GM06990 (cell line): ENCODE results near the gene CACNA1C.

Source experiments
- DNase-seq: peaks from one replicate; pipeline ENCODE4 v3.0.0-alpha.2; 2011; ENCODE audit not compliant: insufficient read length; ENCODE audit errors: extremely low read depth
- H3K27me3 ChIP-seq: replicated peaks from 2 replicates; pipeline ENCODE4 v1.6.0; 2011; ENCODE audit warnings: low read length; ENCODE audit not compliant: control insufficient read depth, insufficient read depth
- H3K36me3 ChIP-seq: 2 replicates; pipeline ENCODE4 v1.5.1; 2011; ENCODE audit warnings: low read length; ENCODE audit not compliant: control insufficient read depth, insufficient read depth
- H3K4me3 ChIP-seq: replicated peaks from 2 replicates; pipeline ENCODE4 v1.5.1; 2011; ENCODE audit warnings: low read depth, mild to moderate bottlenecking, control low read depth, low read length
- CTCF ChIP-seq: IDR thresholded peaks from 2 replicates; pipeline ENCODE4 v1.5.1; 2011; ENCODE audit warnings: low read length, control low read depth, mild to moderate bottlenecking, inconsistent platforms; ENCODE audit not compliant: insufficient read depth, poor library complexity, severe bottlenecking

Gene CACNA1C

GRCh38 chr12:2431810-2432209 is 379.0 kb downstream of the CACNA1C start:
- no peak for TF ChIP-seq CTCF
- DNase-seq: no peak
- no peak overlapping the region for H3K4me3 ChIP-seq
- peaks cover 3% of the 10 kb centered on the region for H3K27me3 ChIP-seq
- H3K36me3 ChIP-seq: no peaks in the 10 kb centered on the region

GRCh38 chr12:2432856-2433255 is 380.1 kb downstream of the CACNA1C start:
- Histone ChIP-seq H3K27me3 (peaks cover 3% of the 10 kb centered on the region), H3K4me3 (no peak overlapping the region), H3K36me3 (no peaks in the 10 kb centered on the region)
- TF ChIP-seq CTCF: no peak
- no peak for DNase-seq

- no peak for DNase-seq
- no peak for TF ChIP-seq CTCF
- Histone ChIP-seq H3K36me3 (no peaks in the 10 kb centered on the region), H3K4me3 (no peak overlapping the region), H3K27me3 (peaks cover 2% of the 10 kb centered on the region; the same call in 1 of the 2 replicates)
Measured at GRCh38 chr12:2435511-2435910, 382.7 kb downstream of the CACNA1C start.

GRCh38 chr12:2439332-2440100 is 386.7 kb downstream of the CACNA1C start:
- Histone ChIP-seq H3K27me3 (peaks cover 4% of the 10 kb centered on the region), H3K4me3 (no peak overlapping the region), H3K36me3 (no peaks in the 10 kb centered on the region)
- TF ChIP-seq CTCF: no peak
- DNase-seq: no peak

GRCh38 chr12:2443776-2444175 is 391.0 kb downstream of the CACNA1C start:
- Histone ChIP-seq H3K4me3 (no peak overlapping the region), H3K36me3 (no peaks in the 10 kb centered on the region), H3K27me3 (peaks cover 4% of the 10 kb centered on the region)
- no peak for TF ChIP-seq CTCF
- DNase-seq: no peak

GRCh38 chr12:2445968-2446367 is 393.2 kb downstream of the CACNA1C start:
- H3K27me3 ChIP-seq: peaks cover 4% of the 10 kb centered on the region
- TF ChIP-seq CTCF: no peak
- H3K4me3 ChIP-seq: no peak overlapping the region

More at GRCh38 chr12:2445968-2446367, 393.2 kb downstream of the CACNA1C start:
- H3K36me3 ChIP-seq: no peaks in the 10 kb centered on the region
- DNase-seq: no peak
